Vagina (tissue), 2 donors: ENCODE results near the gene GNAZ.

Source experiments
- CTCF ChIP-seq, 3 experiments: fragments of 450-650 bp in 2 of 3; fragments of 200-600 bp in 1 of 3; sonication (generic) in 1 of 3; IDR thresholded peaks; one replicate each; pipeline ENCODE4 v1.5.1; 2017 to 2019; ENCODE audit warnings: antibody characterized with exemption in 3 of 3, mild to moderate bottlenecking in 2 of 3, moderate library complexity in 2 of 3
- POLR2A ChIP-seq, 2 donors: fragments of 450-650 bp; IDR thresholded peaks; one replicate each; pipeline ENCODE4 v1.6.1; 2017; ENCODE audit warnings: antibody characterized with exemption in 2 of 2, mild to moderate bottlenecking in 2 of 2, moderate library complexity in 2 of 2
- POLR2AphosphoS5 ChIP-seq, 2 donors: sonication (generic); formaldehyde crosslinking; IDR thresholded peaks; one replicate each; pipeline ENCODE4 v1.9.0; 2017; ENCODE audit warnings: antibody characterized with exemption in 2 of 2, mild to moderate bottlenecking in 2 of 2, low read depth in 1 of 2; ENCODE audit not compliant: insufficient read depth in 1 of 2

- TF ChIP-seq POLR2A (IDR thresholded peaks at IDR 0.05) (no peak), CTCF (IDR thresholded peaks at IDR 0.05) (no peak), POLR2AphosphoS5 (IDR thresholded peaks at IDR 0.05; ENCODE audit: insufficient read depth in 1 of 2, low read depth in 1 of 2) (no peak)
These were observed 2.0 kb downstream of the GNAZ start for GRCh38 chr22:23072077-23072910.
